K562 (cell line): ENCODE data around the gene ADGRB3. TPM values are rescaled to one million over a fixed set of nuclear protein-coding genes. Genes with fewer than 3 reads are reported as not detected.

Experiments
- ATAC-seq: fragments of 200-7000 bp; cut with Tn5 transposase; 3 replicates; pipeline ENCODE4 v1.9.1; 2020; ENCODE audit warnings: moderate library complexity
- BruUV-seq: library from RNA; stranded (reverse); fragments of 400-500 nt; replicated peaks from 2 replicates; lab custom pipeline; 2021; lab: Mats Ljungman, UMichigan
- CTCF ChIA-PET: fragments of 300-600 bp; formaldehyde crosslinking; extraction: SDS; loops from one replicate; lab custom pipeline; 2021; ENCODE audit warnings: low intra/inter-chr PET ratio; lab: Yijun Ruan, JAX
- POLR2A ChIA-PET: fragments of 300-600, 350-650 bp; sonication (Branson Sonifier 250); formaldehyde crosslinking; extraction: SDS; loops from one replicate; lab custom pipeline; 2021; ENCODE audit warnings: antibody characterized with exemption, inconsistent platforms; lab: Yijun Ruan, JAX
- DNase-seq, 4 experiments: peaks; one replicate each; pipeline versions ENCODE4 v3.0.0 to v3.0.0-alpha.2; 2011 to 2018; ENCODE audit warnings: low spot score in 3 of 4, mixed read lengths in 3 of 4; ENCODE audit errors: extremely low read depth in 1 of 4
- FAIRE-seq: peaks from 2 replicates; lab custom pipeline; 2011; peaks lifted over from hg19 to GRCh38; lab: Jason Lieb, UNC
- H2AFZ ChIP-seq: 2 replicates; pipeline ENCODE4 v1.6.0; 2011; ENCODE audit warnings: low read depth, low read length, control low read depth, inconsistent platforms
- H3K27ac ChIP-seq: fragments of 200-600 bp; 3 replicates; pipeline ENCODE4 v1.8.0; 2011; ENCODE audit warnings: low read depth, mild to moderate bottlenecking, control low read depth, inconsistent platforms, low read length, moderate library complexity, mixed read lengths; ENCODE audit errors: extremely low read depth
- H3K27me3 ChIP-seq, 2 experiments: fragments of 300-600 bp in 1 of 2; 2 replicates in 1 of 2; 3 replicates in 1 of 2; pipeline versions ENCODE4 v1.6.0 to v1.8.0; 2011; ENCODE audit warnings: inconsistent platforms in 2 of 2, low read length in 2 of 2, mild to moderate bottlenecking in 1 of 2, mixed read lengths in 1 of 2, moderate library complexity in 1 of 2; ENCODE audit not compliant: control insufficient read depth in 2 of 2, insufficient read depth in 2 of 2
- H3K36me3 ChIP-seq: fragments of 300-600 bp; 3 replicates; pipeline ENCODE4 v1.8.0; 2011; ENCODE audit warnings: mild to moderate bottlenecking, low read length, inconsistent platforms; ENCODE audit not compliant: control insufficient read depth, insufficient read depth
- H3K4me1 ChIP-seq, 2 experiments: fragments of 200-600 bp in 1 of 2; replicated peaks in 1 of 2; 2 replicates in 1 of 2; 3 replicates in 1 of 2; pipeline versions ENCODE4 v1.5.1 to v1.8.0; 2011; ENCODE audit warnings: inconsistent platforms in 2 of 2, low read length in 2 of 2, mild to moderate bottlenecking in 1 of 2, mixed read lengths in 1 of 2, moderate library complexity in 1 of 2; ENCODE audit not compliant: control insufficient read depth in 2 of 2, insufficient read depth in 2 of 2
- H3K4me2 ChIP-seq: 2 replicates; pipeline ENCODE4 v1.6.1; 2011; ENCODE audit warnings: low read length, control low read depth, inconsistent platforms, mixed read lengths; ENCODE audit not compliant: insufficient read depth
- H3K4me3 ChIP-seq: fragments of 200-600 bp; sonication (generic), shearing (Covaris generic); 2 replicates; pipeline ENCODE4 v1.5.1; 2016; ENCODE audit warnings: control low read depth, inconsistent platforms
- H3K79me2 ChIP-seq: fragments of 200-600 bp; 3 replicates; pipeline ENCODE4 v1.8.0; 2011; ENCODE audit warnings: low read length, inconsistent platforms; ENCODE audit not compliant: control insufficient read depth, insufficient read depth
- H3K9ac ChIP-seq, 2 experiments: 2 replicates each; pipeline versions ENCODE4 v1.6.0 to v1.6.1; 2011; ENCODE audit warnings: low read depth in 2 of 2, low read length in 2 of 2, control low read depth in 1 of 2, inconsistent platforms in 1 of 2, mild to moderate bottlenecking in 1 of 2, mixed read lengths in 1 of 2; ENCODE audit not compliant: insufficient read depth in 1 of 2
- H3K9me1 ChIP-seq: one replicate; pipeline ENCODE4 v1.6.0; 2011; ENCODE audit warnings: inconsistent platforms, mild to moderate bottlenecking, low read length, moderate library complexity; ENCODE audit not compliant: control insufficient read depth, insufficient read depth
- H3K9me3 ChIP-seq: replicated peaks from 2 replicates; pipeline ENCODE4 v1.5.1; 2011; ENCODE audit warnings: low read depth, low read length, inconsistent platforms; ENCODE audit not compliant: control insufficient read depth, insufficient read depth
- H4K20me1 ChIP-seq: replicated peaks from 2 replicates; pipeline ENCODE4 v1.6.1; 2011; ENCODE audit warnings: low read length, inconsistent platforms, mixed read lengths; ENCODE audit not compliant: control insufficient read depth, insufficient read depth
- ADNP ChIP-seq: fragments of 200-800 bp; sonication (Bioruptor generic); IDR thresholded peaks from 2 replicates; pipeline ENCODE4 v1.6.1; 2016; ENCODE audit warnings: missing genetic modification characterization, missing compliant biosample characterization
- BDP1 ChIP-seq: IDR thresholded peaks from 3 replicates; pipeline ENCODE4 v1.6.1; 2011; ENCODE audit not compliant: insufficient read length, insufficient read depth
- CBX3 ChIP-seq, 2 experiments: IDR thresholded peaks; 1 replicate in 1 of 2; 2 replicates in 1 of 2; pipeline ENCODE4 v1.6.1; 2012; ENCODE audit warnings: inconsistent platforms in 2 of 2, low read length in 2 of 2, borderline replicate concordance in 1 of 2, control low read depth in 1 of 2
- CREB1 ChIP-seq, 2 experiments: sonication (generic) in 1 of 2; formaldehyde crosslinking in 1 of 2; IDR thresholded peaks; 2 replicates each; pipeline versions ENCODE4 v1.6.1 to v1.8.0; 2012 to 2022; ENCODE audit warnings: inconsistent platforms in 1 of 2, mild to moderate bottlenecking in 1 of 2, missing genetic modification reagents in 1 of 2, moderate library complexity in 1 of 2
- CTBP1 ChIP-seq: fragments of 450-650 bp; IDR thresholded peaks from 2 replicates; pipeline ENCODE4 v1.6.1; 2016; ENCODE audit warnings: borderline replicate concordance
- CXXC5 ChIP-seq: fragments of 250-450 bp; sonication (Bioruptor Pico); IDR thresholded peaks from 2 replicates; pipeline ENCODE4 v1.8.0; 2022; ENCODE audit warnings: inconsistent platforms, mild to moderate bottlenecking, moderate library complexity
- FOXA3 ChIP-seq, 2 experiments: fragments of 450-650 bp in 1 of 2; sonication (generic) in 1 of 2; formaldehyde crosslinking; IDR thresholded peaks in 1 of 2; conservative IDR thresholded peaks in 1 of 2; 2 replicates each; pipeline versions ENCODE4 v1.4.0 to v1.8.0; 2020 to 2022; ENCODE audit warnings: mild to moderate bottlenecking in 2 of 2, missing genetic modification reagents in 1 of 2
- GABPB2 ChIP-seq: fragments of 250-450 bp; sonication (Bioruptor Pico); conservative IDR thresholded peaks from 2 replicates; pipeline ENCODE4 v1.5.1; 2021; ENCODE audit warnings: mild to moderate bottlenecking
- JUND ChIP-seq, 2 experiments: IDR thresholded peaks; 2 replicates in 1 of 2; 3 replicates in 1 of 2; pipeline ENCODE4 v1.6.1; 2011; ENCODE audit warnings: borderline replicate concordance in 2 of 2, low read depth in 2 of 2, low read length in 2 of 2, improper control_type of control experiment in 1 of 2, missing biosample characterization in 1 of 2, missing genetic modification characterization in 1 of 2, missing genetic modification reagents in 1 of 2
- NUFIP1 ChIP-seq: fragments of 450-650 bp; IDR thresholded peaks from 2 replicates; pipeline ENCODE4 v1.6.1; 2018; ENCODE audit not compliant: partially characterized antibody
- PHF8 ChIP-seq: fragments of 200-600 bp; sonication (generic); IDR thresholded peaks from 2 replicates; pipeline ENCODE4 v1.6.1; 2012; ENCODE audit warnings: mixed run types, mild to moderate bottlenecking, inconsistent platforms, low read length, moderate library complexity, borderline replicate concordance
- RFX7 ChIP-seq: fragments of 250-450 bp; sonication (Bioruptor Pico); IDR thresholded peaks from 2 replicates; pipeline ENCODE4 v1.5.1; 2021; ENCODE audit warnings: mild to moderate bottlenecking
- RNF219 ChIP-seq: fragments of 250-450 bp; sonication (Bioruptor Pico); IDR thresholded peaks from 2 replicates; pipeline ENCODE4 v1.5.0; 2022; ENCODE audit warnings: mild to moderate bottlenecking
- SP1 ChIP-seq: sonication (generic); formaldehyde crosslinking; IDR thresholded peaks from 2 replicates; pipeline ENCODE4 v1.8.1; 2022; ENCODE audit warnings: mild to moderate bottlenecking, missing genetic modification reagents
- TAF9B ChIP-seq: fragments of 450-650 bp; IDR thresholded peaks from 2 replicates; pipeline ENCODE4 v1.6.1; 2018; ENCODE audit warnings: mild to moderate bottlenecking; ENCODE audit not compliant: partially characterized antibody
- ZNF121 ChIP-seq: sonication (generic); formaldehyde crosslinking; conservative IDR thresholded peaks from 2 replicates; pipeline ENCODE4 v1.8.0; 2022; ENCODE audit warnings: missing genetic modification reagents
- ZNF224 ChIP-seq: sonication (generic); formaldehyde crosslinking; IDR thresholded peaks from 2 replicates; pipeline ENCODE4 v1.8.0; 2022; ENCODE audit warnings: mild to moderate bottlenecking, missing genetic modification reagents
- ZNF282 ChIP-seq: sonication (generic); formaldehyde crosslinking; IDR thresholded peaks from 2 replicates; pipeline ENCODE4 v1.8.1; 2023; ENCODE audit warnings: missing genetic modification reagents
- WGBS: fragments of 100-300 bp; shearing (Covaris generic); methylation state at CpG from one replicate; pipeline ENCODE4 v1.1.6; 2016; ENCODE audit warnings: low coverage, mixed read lengths; ENCODE audit not compliant: insufficient coverage; ENCODE audit errors: missing lambda C conversion rate; 5-methylcytosine and 5-hydroxymethylcytosine counted together
- in situ Hi-C: fragments of 300-500 bp; cut with MboI; formaldehyde crosslinking; loops from 4 replicates; pipeline ENCODE4 v1.15.0; 2018; ENCODE audit warnings: inconsistent platforms, mixed read lengths
- intact Hi-C: fragments of 100-400 bp; cut with micrococcal nuclease; formaldehyde crosslinking; loops from 2 replicates; pipeline ENCODE4 v1.14.2; 2022
- polyA plus RNA-seq, 8 experiments: library from polyadenylated mRNA; depleted of rRNA in 4 of 8; stranded (reverse) in 5 of 8; unstranded in 3 of 8; fragments of >200 nt; fragmentation: Nextera tagmentation in 2 of 8; fragmentation: Illumina TruSeq in 1 of 8; extraction: Ambion mirVana in 2 of 8; extraction: Trizol in 1 of 8; gene quantifications; 2 replicates each; pipeline versions ENCODE4 v1.2.1 to v1.2.3, GENCODE V29; 2011 to 2014; ENCODE audit warnings: inconsistent platforms in 1 of 8, missing spikeins in 1 of 8
- total RNA-seq, 7 experiments: library from RNA; depleted of rRNA in 6 of 7; stranded (reverse); fragments of >200 nt in 6 of 7; fragmentation: Illumina TruSeq in 2 of 7; extraction: Trizol in 2 of 7; gene quantifications; 2 replicates each; pipeline versions ENCODE4 v1.2.1 to v1.2.3, GENCODE V29; 2011 to 2021; ENCODE audit warnings: low replicate concordance in 1 of 7
- TF ChIP-seq, protein P1 (sequence below): fragments of 250-450 bp; sonication (Bioruptor Pico); IDR thresholded peaks from 2 replicates; pipeline ENCODE4 v1.6.1; 2021; ENCODE audit warnings: mild to moderate bottlenecking
- TF ChIP-seq, protein P2 (sequence below): fragments of 450-650 bp; IDR thresholded peaks from 2 replicates; pipeline ENCODE4 v1.6.1; 2016; ENCODE audit warnings: antibody characterized with exemption

The ADGRB3 gene
- total and polyA plus RNA-seq, 9 of the 15 experiments (the other 6 are each of a cell fraction or from before 2014, with no cell fraction given): 0.90 to 7.8 (median 2.4) TPM

DNA sequence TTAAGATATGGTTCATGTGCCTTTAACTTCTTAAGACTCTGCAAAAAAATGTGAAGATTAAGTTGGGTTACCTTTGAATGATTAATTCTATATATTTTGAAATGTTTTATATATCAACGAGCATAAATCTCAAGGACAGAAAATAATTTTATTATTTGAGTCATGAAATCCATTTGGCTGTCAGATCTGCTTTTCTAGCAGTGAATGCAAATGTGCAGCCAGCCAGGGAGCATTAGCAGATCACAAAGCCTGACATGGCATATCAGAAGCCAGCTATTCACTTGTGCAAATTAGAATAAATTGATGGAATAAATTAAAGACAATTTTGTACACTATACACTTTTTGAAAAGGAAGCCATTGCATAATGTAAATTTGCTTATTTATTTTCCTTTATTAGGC is 424.3 kb downstream of the ADGRB3 start:
- no peaks in the 10 kb centered on the region for H3K27me3 ChIP-seq
- H3K79me2 ChIP-seq: no peaks in the 10 kb centered on the region
- no peaks in the 10 kb centered on the region for H3K36me3 ChIP-seq
- no TSS peak for BruUV-seq
- in situ Hi-C loops (no loop called here), intact Hi-C loops (no loop called here)
- H3K4me3 ChIP-seq: no peak overlapping the region
- H3K4me2 ChIP-seq: no peak overlapping the region
- H2AFZ ChIP-seq: no peak overlapping the region
- H3K27ac ChIP-seq: no peak overlapping the region
- CTCF ChIA-PET: no interaction called here
- POLR2A ChIA-PET: no interaction called here
- no peaks in the 10 kb centered on the region for H3K9me1 ChIP-seq
- 6% methylated on average over 1 of the region's 1 CpG for WGBS
- ATAC-seq (no peak), DNase-seq (no peak), FAIRE-seq (no peak)
- H3K9ac ChIP-seq: no peak overlapping the region
- H4K20me1 ChIP-seq: no peaks in the 10 kb centered on the region
- H3K9me3 ChIP-seq: no peaks in the 10 kb centered on the region
- TF ChIP-seq, protein P1, sequence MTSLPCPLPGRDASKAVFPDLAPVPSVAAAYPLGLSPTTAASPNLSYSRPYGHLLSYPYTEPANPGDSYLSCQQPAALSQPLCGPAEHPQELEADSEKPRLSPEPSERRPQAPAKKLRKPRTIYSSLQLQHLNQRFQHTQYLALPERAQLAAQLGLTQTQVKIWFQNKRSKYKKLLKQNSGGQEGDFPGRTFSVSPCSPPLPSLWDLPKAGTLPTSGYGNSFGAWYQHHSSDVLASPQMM (CRISPR knock-in tag): no peak
- TF ChIP-seq CREB1 (IDR thresholded peaks at IDR 0.05): no peak
- TF ChIP-seq CREB1 (CRISPR knock-in tag; IDR thresholded peaks at IDR 0.05): no peak
- no peak for TF ChIP-seq CTBP1
- no peak for TF ChIP-seq ZNF282
- TF ChIP-seq CXXC5 (CRISPR knock-in tag): no peak
- TF ChIP-seq RNF219 (CRISPR knock-in tag): no peak
- TF ChIP-seq ZNF121 (CRISPR knock-in tag): no peak
- no peak for TF ChIP-seq CBX3 (IDR thresholded peaks at IDR 0.05; ENCODE audit: borderline replicate concordance in 1 of 2, low read length in 2 of 2)
- no peak for TF ChIP-seq SP1 (CRISPR knock-in tag)
- TF ChIP-seq ADNP (tag): no peak
- TF ChIP-seq ZNF224: no peak
- TF ChIP-seq NUFIP1: no peak
- TF ChIP-seq, protein P2, sequence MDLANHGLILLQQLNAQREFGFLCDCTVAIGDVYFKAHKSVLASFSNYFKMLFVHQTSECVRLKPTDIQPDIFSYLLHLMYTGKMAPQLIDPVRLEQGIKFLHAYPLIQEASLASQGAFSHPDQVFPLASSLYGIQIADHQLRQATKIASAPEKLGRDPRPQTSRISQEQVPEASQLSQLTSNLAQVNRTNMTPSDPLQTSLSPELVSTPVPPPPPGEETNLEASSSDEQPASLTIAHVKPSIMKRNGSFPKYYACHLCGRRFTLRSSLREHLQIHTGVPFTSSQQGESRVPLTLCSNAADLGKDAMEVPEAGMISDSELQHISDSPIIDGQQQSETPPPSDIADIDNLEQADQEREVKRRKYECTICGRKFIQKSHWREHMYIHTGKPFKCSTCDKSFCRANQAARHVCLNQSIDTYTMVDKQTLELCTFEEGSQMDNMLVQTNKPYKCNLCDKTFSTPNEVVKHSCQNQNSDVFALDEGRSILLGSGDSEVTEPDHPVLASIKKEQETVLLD: no peak
- TF ChIP-seq GABPB2 (CRISPR knock-in tag): no peak
- TF ChIP-seq BDP1: no peak
- no peak for TF ChIP-seq PHF8
- TF ChIP-seq TAF9B: no peak
- TF ChIP-seq FOXA3 (CRISPR knock-in tag; conservative IDR thresholded peaks at IDR 0.05 in 1 of 2, IDR thresholded peaks at IDR 0.05 in 1 of 2): no peak
- TF ChIP-seq JUND (IDR thresholded peaks at IDR 0.05; ENCODE audit: borderline replicate concordance, low read depth, low read length): no peak
- TF ChIP-seq JUND (tag; IDR thresholded peaks at IDR 0.05; ENCODE audit: borderline replicate concordance, low read depth, low read length): no peak
- TF ChIP-seq RFX7 (CRISPR knock-in tag): no peak
- H3K4me1 ChIP-seq: no peaks in the 10 kb centered on the region
